Esophagus mucosa (tissue), 1 donor: ENCODE measurements around the gene KAT14. TPM values are rescaled to one million over a fixed set of nuclear protein-coding genes. Genes with fewer than 3 reads are reported as not detected.
A peak's percentile ranks its signal among the peaks of the same experiment; 100 is the strongest.
"Not testable (repeated sequence)": the region's sequence is repeated elsewhere in the genome, so short reads cannot be mapped to it uniquely, and the experiment has no call there.

Experiments
- ATAC-seq: fragments of 200-7000 bp; cut with Tn5 transposase; one replicate; pipeline ENCODE4 v1.9.1; 2020
- total RNA-seq: library from RNA; stranded (reverse); gene quantifications from one replicate; pipeline ENCODE4 v1.2.4, GENCODE V29; 2023
- donor health status: DM: yes; HTN: yes; CAD: no.

The KAT14 gene
- total RNA-seq, 1 donor from 2014 or later = 6.8 TPM

GRCh38 chr20:18224968-18225568, 87.4 kb downstream of the KAT14 start:
- ATAC-seq = peak; percentile 64

DNA sequence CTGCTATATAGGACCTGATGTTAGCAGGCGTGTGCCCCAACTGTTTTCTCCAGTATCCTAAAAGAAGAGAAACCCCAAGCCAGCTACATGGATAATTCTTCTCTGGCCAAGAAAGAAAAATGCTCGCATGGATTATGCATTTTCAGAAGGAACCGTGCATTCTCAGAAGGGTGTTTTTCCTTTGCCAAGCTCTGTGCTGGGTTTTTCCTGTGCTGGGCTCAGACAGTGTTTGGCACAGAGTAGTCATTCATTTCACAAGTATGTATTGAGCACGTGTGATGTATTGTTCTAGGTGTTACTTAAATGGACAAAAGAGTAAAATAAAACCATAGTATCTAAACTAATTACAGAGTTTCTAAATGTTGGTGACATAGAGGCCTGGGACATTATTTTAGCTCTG, 88.0 kb downstream of the KAT14 start:
- ATAC-seq = peak; percentile 64

- ATAC-seq = not testable (repeated sequence)
Measured at GRCh38 chr20:18226741-18227140, 89.1 kb downstream of the KAT14 start.

- ATAC-seq = no peak
Measured at GRCh38 chr20:18233408-18233943, 95.8 kb downstream of the KAT14 start.

Other genes starting within 250 kb of the KAT14 start
- 63.0 TPM for gene SNX5, start 169.1 kb upstream of the KAT14 start, total RNA-seq
- 12.8 TPM for gene MGME1, start 168.8 kb upstream of the KAT14 start, total RNA-seq
- gene OVOL2, start 79.9 kb upstream of the KAT14 start, total RNA-seq = 11.0 TPM
- gene PET117, start within 50 bp of the KAT14 start, total RNA-seq = 5.0 TPM
- gene ZNF133, start 150.7 kb downstream of the KAT14 start, total RNA-seq = 7.1 TPM